ENCODE results near the gene BACE1. TPM values are rescaled to one million over a fixed set of nuclear protein-coding genes. Genes with fewer than 3 reads are reported as not detected.
A peak's percentile ranks its signal among the peaks of the same experiment; 100 is the strongest.

The BACE1 gene
- polyA plus RNA-seq, 3 donors = 1.6 to 9.1 (median 3.1) TPM

GRCh38 chr11:117303646-117304315 lies 12.3 kb downstream of the BACE1 start:
- Histone ChIP-seq H3K36me3 (replicated peaks in 1 of 2; ENCODE audit: control insufficient read depth in 1 of 2, insufficient read depth in 2 of 2, low read length in 2 of 2) (no peaks in the 10 kb centered on the region), H3K9ac (ENCODE audit: insufficient read depth, low read length, poor library complexity, severe bottlenecking) (no peak overlapping the region), H3K27me3 (ENCODE audit: control insufficient read depth in 2 of 2, insufficient read depth in 2 of 2, low read length in 2 of 2) (no peaks in the 10 kb centered on the region), H3K27ac (ENCODE audit: low read depth in 1 of 2, low read length in 2 of 2) (no peak overlapping the region), H3K4me1 (ENCODE audit: control insufficient read depth in 1 of 2, insufficient read depth in 2 of 2, low read length in 2 of 2) (peaks cover 5 to 6% of the 10 kb centered on the region in 2 donors), H3K4me2 (replicated peaks; ENCODE audit: extremely low read depth, low read length, poor library complexity, severe bottlenecking) (no peak overlapping the region), H2AFZ (ENCODE audit: insufficient read depth, low read depth, low read length, poor library complexity, severe bottlenecking) (no peak overlapping the region), H3K79me2 (ENCODE audit: insufficient read depth, low read length) (no peaks in the 10 kb centered on the region), H3K9me3 (replicated peaks in 1 of 2; ENCODE audit: control insufficient read depth in 1 of 2, insufficient read depth in 1 of 2, low read length in 2 of 2) (no peaks in the 10 kb centered on the region), H3K4me3 (replicated peaks in 1 of 3; ENCODE audit: low read depth in 2 of 3, low read length in 3 of 3) (no peak overlapping the region), H4K20me1 (ENCODE audit: insufficient read depth, low read length) (no peaks in the 10 kb centered on the region)
- Mint-ChIP-seq H3K4me1 (peaks cover 13% of the 10 kb centered on the region), H3K27me3 (ENCODE audit: low read depth in 3 of 3) (peaks cover 0 to 4% (median 0%) of the 10 kb centered on the region in 3 donors), H3K36me3 (peaks cover 0 to 3% of the 10 kb centered on the region in 2 donors), H3K4me3 (no peak overlapping the region), H3K27ac (peak overlapping the region in 2 of 7 donors; percentile 51 to 60), H3K9me3 (no peaks in the 10 kb centered on the region)
- 100% methylated on average over 1 of the region's 5 CpGs for WGBS (ENCODE audit: insufficient coverage)
- TF ChIP-seq CTCF (IDR thresholded peaks at IDR 0.05) = no peak
- intact Hi-C loops (cut with micrococcal nuclease) = no loop called here
- DNase-seq = no peak

- no peak for TF ChIP-seq CTCF (IDR thresholded peaks at IDR 0.05)
- no peak overlapping the region for H3K4me2 ChIP-seq (replicated peaks; ENCODE audit: extremely low read depth, low read length, poor library complexity, severe bottlenecking)
- no peak overlapping the region for H3K27ac Mint-ChIP-seq
- 100% methylated on average over 3 of the region's 4 CpGs for WGBS (ENCODE audit: insufficient coverage)
- H3K79me2 ChIP-seq (ENCODE audit: insufficient read depth, low read length) = no peaks in the 10 kb centered on the region
- H3K4me1 ChIP-seq (ENCODE audit: control insufficient read depth in 1 of 2, insufficient read depth in 2 of 2, low read length in 2 of 2) = peaks cover 5 to 6% of the 10 kb centered on the region in 2 donors
- peaks cover 12% of the 10 kb centered on the region for H3K4me1 Mint-ChIP-seq
- H3K36me3 Mint-ChIP-seq = peaks cover 0 to 3% of the 10 kb centered on the region in 2 donors
- no peak overlapping the region for H3K9ac ChIP-seq (ENCODE audit: insufficient read depth, low read length, poor library complexity, severe bottlenecking)
- H3K9me3 ChIP-seq (replicated peaks in 1 of 2; ENCODE audit: control insufficient read depth in 1 of 2, insufficient read depth in 1 of 2, low read length in 2 of 2) = no peaks in the 10 kb centered on the region
- no peak overlapping the region for H3K4me3 ChIP-seq (replicated peaks in 1 of 3; ENCODE audit: low read depth in 2 of 3, low read length in 3 of 3)
- H3K27me3 Mint-ChIP-seq (ENCODE audit: low read depth in 3 of 3) = peaks cover 0 to 4% (median 0%) of the 10 kb centered on the region in 3 donors
- DNase-seq = no peak
- no peaks in the 10 kb centered on the region for H3K36me3 ChIP-seq (replicated peaks in 1 of 2; ENCODE audit: control insufficient read depth in 1 of 2, insufficient read depth in 2 of 2, low read length in 2 of 2)
- no peak overlapping the region for H3K27ac ChIP-seq (ENCODE audit: low read depth in 1 of 2, low read length in 2 of 2)
- no peak overlapping the region for H2AFZ ChIP-seq (ENCODE audit: insufficient read depth, low read depth, low read length, poor library complexity, severe bottlenecking)
- no peaks in the 10 kb centered on the region for H3K9me3 Mint-ChIP-seq
- H3K27me3 ChIP-seq (ENCODE audit: control insufficient read depth in 2 of 2, insufficient read depth in 2 of 2, low read length in 2 of 2) = no peaks in the 10 kb centered on the region
- H3K4me3 Mint-ChIP-seq = no peak overlapping the region
- H4K20me1 ChIP-seq (ENCODE audit: insufficient read depth, low read length) = no peaks in the 10 kb centered on the region
- intact Hi-C loops (cut with micrococcal nuclease) = no loop called here
Measured at GRCh38 chr11:117303101-117303500, 13.0 kb downstream of the BACE1 start.

Data from CD14-positive monocyte (primary cell).